ENCODE measurements around the gene SORD.
"Not testable (repeated sequence)": the region's sequence is repeated elsewhere in the genome, so short reads cannot be mapped to it uniquely, and the experiment has no call there.

SORD gene

DNA sequence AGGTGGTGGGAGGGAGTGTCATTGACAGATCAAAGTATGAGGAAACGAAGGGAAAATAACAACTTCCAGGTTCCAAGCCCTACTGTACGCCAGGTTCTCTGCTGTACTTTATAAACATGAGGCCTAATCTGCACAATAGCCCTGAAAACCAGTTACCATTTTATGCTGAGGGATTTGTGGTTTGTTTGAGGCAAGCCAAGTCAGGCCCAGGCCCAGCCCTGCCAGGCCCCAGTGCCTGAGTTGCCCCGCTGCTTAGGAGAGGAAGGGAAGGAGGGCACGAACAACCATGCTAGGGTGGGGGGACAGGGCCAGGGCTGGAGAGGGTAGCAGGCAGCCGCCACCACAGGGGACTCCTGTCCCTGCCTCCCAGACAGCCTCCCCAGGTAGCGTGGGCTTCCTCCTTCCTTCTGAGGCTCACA is 47.0 kb downstream of the SORD start:
- not testable (repeated sequence) for FAIRE-seq

DNA sequence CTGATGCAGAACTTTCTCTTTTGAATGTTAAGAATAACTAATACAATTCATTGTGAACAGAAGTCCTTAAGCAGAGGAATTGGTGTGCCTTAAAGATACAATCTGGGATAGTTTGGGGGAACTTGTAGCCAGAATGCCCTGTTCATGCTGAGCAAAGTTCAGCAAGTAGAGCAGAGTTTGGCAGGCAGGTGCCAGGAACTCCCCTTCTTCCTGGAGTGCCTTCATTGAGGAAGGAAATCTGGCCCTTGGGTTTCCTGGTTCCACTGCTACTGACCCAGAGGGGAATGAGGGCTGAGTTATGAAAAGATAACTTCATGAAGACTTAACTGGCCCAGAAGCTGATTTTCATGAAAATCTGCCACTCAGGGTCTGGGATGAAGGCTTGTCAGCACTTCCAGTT is 50.6 kb downstream of the SORD start:
- FAIRE-seq: not testable (repeated sequence)

DNA sequence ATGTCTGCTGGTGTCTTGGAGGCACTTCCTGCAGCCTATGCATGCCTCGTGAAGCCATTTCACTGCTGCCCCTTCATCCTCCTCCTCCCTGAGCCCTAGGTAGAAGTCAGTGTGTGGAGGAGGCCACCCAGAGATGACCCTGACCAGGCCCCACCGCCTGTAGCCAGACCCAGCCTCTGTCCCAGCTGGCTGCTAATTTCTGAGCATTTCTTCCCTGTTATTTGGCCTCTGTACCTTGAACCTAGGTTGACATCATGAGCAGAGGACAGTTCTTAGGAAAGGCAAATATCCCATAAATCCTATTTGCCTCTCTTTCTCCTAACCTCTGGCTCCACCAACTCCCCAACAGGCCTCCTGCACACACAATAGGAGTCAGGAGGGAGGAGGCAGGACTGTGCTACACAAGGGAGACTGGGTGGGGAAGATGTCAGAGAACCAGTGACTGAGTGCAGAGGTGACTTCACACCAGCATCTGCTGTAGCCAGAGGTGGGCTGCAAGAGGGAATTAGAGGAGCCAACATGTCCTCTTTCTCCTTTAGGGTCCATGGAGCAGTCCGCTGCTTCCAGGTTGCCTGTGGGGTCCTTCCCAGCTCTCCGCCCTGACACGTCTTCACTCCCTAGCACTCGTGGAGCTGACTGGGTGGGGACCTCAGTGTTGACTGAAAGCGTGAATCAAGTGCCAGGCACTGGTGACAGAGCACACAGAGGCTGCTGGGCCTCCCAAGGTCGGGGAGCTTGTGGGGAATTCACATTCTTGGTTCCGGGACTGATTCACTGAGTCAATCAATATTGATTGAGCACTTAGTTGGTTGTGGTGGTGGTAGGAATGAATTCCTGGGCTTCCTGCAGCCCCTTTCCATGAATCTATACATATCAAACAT is 52.7 kb downstream of the SORD start:
- not testable (repeated sequence) for FAIRE-seq

DNA sequence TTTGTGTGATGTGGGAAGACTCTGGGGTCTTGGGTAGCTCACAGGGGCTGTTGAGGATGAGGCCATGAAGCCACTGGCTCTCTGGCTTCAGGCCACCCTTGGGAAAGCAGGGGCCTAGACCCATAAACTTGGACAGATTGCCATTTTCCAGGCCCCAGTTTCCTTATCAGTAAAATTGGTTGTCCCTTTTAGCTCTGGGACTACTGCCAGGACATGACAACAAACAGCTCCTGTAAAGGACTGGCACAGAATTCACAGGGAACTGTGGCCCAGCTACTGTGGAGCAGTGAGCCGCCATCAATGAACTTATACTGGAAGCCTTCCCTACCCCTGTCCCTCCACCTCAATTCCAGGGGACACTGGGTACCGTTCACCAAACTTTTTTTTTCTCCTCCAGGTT is 54.4 kb downstream of the SORD start:
- FAIRE-seq: not testable (repeated sequence)

DNA sequence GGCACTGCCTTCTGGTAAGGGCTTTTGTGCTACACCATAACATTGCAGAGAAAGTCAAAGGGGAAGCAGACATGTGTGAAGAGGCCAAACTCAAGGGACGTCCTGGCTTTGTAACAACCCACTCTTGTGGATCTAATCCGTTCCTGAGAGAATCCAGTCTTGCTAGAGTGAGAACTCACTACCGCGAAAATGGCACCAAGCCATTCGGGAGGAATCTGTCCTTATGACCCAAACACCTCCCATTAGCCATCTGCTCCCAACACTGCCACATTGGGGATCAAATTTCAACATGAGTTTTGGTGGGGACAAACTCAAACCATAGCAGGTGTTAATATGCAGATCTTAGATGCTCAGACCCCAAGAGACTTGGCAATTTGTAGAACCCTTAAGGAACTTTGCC is 56.2 kb downstream of the SORD start:
- FAIRE-seq: not testable (repeated sequence)

DNA sequence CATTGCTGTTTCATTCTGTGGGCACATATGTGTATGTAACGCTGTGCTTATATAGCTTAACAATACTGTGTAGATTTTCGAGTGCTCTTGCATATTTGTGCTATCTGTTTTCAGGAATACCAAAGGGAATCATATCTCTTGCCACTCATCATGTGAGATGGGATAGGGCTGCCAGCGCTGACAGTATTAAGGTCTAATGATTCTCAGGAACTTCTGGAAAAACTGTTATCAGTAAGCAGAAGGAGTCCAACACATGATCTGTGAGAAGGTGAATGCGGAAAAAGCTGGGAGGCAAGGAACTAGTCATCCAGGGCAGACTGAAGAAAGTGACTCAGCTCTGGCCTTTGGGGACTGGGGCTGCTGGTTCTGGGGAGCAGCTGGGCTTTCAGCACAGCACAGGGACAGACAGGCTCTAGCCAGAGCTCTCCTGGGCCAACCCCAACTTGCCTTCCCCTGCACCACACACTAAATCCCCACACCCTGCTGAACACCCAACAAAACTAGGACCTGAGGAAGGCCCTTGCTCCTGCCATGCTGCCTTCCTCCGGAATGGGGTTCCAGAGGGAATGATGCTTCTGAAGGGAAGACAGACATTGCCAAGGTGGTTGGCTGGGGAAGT is 56.7 kb downstream of the SORD start:
- not testable (repeated sequence) for FAIRE-seq

DNA sequence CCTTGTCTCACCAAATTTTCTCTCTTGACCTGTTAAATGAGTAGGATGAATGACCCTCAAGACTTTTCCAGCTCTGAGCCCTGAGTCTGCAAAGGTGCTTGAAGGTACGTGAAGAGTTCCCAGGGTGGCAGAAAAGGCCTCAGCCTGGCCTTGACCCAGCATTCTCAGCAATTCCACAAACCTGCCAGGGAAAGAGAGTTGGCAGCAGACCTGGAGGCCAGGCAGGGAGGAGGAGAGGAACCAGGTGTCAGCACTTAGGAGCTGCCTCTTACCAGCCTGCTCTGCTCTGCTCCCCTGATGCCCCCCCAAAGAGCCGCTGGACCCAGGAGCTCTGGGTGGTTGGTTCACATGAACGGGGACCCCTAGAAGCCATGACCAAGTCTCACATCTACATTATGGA is 57.6 kb downstream of the SORD start:
- FAIRE-seq: not testable (repeated sequence)

DNA sequence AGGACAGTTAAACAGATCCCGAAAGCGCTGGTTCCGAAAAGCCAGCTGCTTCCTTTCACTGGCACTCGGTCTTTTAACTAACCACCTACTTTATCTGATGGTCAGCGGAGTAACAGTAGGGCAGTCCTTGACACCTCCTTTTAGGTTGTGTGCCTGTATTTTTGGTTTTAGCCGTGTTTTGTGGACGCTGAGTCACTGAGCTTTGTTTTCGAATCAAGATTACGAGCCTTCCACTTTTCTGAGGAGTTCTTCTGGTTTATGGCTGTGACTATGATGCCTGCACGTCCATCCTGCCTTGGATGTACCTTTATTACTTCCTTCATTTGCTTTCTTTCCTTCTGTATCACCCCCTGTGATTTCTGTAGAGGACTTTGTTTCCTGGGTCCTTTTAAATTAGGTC is 59.4 kb downstream of the SORD start:
- not testable (repeated sequence) for FAIRE-seq

DNA sequence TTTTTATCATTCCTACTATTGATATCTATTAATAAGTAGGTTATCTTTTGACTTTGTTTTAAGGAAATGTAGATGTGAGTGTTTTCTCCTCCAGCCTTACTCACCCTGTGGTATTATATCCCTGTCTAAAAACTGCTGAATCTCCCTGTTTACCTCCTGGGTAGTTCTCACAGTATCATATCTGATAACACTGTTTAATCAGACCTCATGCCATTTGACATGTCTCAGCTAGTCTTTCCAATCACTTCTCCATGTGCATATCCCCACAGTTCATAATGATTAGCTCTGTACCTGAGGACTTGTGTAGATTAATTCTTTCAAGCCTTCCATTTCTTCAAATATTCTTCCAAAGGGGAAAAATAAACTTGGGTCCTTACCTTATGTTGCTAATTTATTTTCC is 60.2 kb downstream of the SORD start:
- no peak for FAIRE-seq

DNA sequence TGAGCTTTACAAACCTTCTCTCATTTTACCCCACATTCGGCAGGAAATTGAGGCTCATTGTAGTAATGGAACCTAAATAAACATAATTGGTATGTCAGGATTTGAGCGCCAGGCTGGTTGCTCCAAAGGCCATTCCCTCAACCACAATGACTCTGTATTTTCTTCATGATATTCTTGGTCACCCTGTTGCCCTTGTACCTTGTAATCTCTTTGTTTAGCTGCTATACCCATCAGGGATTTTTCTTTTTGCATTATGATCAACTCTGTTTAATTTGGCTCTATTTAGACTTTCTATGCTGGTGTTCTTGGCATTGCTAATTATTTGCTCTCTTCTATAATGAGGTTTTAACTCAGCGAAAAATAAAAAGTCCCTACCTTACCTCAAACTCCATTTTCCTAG is 61.2 kb downstream of the SORD start:
- no peak for FAIRE-seq

DNA sequence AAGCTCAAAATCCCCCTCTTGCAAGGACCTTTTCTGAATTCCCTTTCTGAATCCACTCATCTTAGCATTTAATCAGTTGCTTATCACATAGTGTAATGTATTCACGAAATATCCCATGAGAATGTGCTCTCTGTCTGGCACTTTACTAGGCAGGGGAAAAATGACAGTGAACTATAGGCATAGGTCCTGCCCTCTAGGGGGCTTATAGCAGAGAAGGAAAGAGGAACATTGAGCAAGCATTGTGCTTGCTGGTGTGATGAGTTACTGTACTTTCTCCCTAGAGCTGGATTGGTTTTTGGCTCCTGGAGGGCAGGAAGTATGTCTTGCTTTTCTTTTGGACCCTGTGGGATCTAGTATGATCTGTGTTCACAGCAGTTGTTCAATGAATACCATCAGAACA is 64.5 kb downstream of the SORD start:
- no peak for FAIRE-seq

DNA sequence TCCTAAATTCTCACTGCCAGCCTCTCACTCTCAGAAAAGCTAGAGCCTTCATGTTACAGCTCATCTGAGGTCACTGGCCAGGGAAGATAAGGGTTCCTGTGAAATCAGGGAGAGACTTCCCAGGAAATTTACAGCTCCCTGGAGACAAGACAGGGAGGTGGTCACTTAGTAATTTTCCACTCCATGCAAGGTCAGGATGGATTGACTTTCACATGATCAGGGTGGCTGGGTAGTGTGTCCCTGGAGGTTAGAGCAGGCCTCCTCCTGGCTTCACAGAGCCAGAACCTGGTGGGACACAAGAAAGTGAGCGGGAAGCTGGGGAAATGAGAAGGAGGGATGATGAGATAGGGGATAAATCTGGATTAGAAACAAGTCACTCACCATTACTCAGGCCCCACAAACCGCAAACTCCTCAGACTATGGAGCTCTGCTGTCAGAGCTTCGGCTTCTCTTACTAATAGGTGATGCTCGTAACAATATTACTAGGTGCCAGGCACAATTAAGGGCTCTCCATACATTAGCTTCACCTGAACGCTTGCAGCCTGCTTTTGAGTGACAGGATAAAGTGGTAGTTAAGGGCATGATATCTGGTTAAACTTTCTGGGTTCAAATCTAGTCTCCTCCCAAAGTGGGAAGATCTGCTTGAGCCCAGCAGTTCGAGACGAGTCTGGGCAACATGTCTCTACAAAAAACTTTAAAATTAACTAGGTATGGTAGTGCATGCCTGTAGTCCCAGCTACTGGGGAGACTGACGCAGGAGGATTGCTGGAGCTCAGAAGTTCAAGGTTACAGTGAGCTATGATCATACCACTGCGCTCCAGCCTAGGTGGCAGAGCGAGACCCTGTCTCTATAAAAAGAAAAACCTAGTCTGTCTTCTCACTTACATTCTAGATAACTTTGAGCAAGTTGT is 66.1 kb downstream of the SORD start:
- FAIRE-seq: no peak

DNA sequence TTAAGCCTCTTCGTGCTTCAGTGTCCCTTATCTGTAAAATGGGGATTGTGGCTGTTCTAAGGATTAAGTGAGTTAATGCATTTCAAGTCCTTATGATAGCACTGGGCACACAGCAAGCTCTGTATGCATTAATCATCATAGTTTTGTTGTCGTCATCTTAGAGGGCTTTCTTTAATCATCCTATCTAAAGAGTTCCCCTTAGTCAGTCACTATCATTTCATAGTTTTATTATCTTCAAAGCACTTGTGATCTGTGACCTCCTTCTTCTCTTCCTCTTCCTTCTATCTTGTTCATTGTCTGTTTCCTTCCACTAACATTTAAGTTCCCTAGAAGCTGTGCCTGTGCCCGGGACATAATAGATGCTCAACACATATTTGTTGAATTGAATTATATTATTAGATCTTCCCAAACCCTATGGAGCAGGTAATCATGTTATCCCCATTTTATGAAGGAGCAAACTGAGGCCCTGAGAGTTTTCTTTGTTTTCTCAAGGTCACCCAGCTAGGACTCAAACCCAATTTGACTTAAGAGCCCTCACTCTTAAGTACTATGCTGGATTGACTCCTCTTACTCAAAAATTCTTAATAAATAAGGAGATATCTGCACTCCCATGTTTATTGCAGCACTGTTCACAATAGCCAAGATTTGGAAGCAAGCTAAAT is 66.8 kb downstream of the SORD start:
- no peak for FAIRE-seq

DNA sequence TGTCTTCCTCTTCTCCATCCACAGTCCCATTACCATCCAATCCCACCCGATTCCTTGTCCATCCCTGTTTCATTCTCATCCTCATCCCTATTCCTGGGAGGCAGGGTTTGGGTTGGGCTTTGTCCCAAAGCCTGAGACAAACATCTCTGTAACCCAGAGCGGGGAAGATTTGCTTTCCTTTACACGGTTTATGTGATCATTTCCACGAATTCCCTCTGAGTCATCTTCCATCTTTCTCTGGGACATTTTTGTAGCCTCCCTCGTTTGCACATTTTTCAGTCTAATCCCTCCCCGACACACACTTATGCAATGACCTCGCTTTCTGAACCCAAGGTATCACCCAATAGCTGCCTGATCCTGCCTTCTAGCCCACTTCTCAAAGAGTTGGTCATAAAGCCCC is 68.2 kb downstream of the SORD start:
- FAIRE-seq: no peak

DNA sequence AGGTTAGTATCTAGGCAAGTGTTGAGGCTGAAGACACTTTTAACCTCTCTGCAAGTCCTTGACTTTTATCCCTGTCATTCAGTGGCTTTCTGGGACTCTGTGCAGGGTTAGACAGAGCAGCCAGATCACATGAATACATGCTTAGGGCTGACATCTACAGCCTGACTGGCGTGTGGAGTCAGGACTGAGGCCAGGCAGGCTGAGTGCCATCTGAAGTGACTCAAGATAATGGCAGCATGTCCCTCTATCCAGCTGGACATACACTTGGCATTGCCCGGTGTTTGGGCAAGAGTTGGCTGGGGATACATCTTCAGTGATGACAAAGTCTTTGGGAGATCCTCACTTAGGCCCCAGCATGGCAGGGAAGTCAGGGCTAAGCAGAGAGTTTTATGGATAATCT is 68.6 kb downstream of the SORD start:
- FAIRE-seq: no peak

DNA sequence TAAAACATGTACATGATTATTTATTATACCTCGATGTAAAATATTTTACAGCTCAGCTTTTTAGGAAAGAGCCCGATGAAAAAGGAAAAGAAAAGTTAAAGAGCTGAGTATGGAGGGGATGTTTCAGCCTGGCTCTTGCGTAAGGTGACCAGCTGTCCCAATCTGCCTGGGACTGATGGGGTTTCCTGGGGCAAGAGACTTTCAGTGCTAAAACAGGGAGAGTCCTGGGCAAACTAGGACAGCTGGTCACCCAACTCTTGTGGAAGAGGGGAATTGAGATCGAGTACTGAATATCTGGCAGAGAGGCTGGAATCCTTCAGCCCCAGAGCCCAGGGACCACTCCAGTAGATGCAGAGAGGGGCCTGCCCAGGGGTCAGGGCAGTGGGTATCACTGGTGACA is 70.0 kb downstream of the SORD start:
- no peak for FAIRE-seq

DNA sequence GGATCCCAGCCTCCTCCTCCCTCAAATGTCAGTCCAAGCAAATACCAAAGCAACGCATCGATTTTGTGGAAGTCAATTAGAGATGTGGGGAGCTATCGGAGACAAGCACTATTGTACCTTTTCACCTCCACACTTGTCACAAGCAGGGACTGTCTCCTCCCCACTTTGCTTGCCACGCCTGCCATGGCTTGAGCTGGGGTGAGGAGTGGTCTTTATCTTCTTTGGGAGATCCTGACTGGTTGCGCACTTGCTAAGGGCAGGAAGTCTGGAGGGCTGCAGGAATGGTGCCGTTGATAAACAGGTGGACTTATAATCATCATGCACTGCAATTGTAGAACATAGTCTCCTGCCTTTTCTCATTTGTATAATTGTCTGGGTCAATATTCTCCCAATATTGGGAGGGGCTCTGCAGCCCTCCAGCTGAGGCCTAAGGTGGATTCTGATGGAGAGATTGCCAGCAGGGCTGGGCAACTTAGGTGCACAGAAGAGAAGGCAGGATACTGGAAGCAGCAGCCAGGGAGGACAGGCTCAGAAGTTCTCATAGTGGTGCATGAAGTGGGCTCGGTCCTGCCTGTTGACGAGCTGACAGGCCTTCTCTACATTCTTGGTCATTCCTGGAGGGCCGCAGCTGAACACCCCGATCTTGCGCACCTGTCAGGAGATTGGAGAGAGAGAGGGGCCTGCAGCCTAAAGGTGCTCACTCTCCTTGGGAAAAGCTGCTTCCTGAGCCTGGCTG is 70.8 kb downstream of the SORD start:
- FAIRE-seq: no peak

DNA sequence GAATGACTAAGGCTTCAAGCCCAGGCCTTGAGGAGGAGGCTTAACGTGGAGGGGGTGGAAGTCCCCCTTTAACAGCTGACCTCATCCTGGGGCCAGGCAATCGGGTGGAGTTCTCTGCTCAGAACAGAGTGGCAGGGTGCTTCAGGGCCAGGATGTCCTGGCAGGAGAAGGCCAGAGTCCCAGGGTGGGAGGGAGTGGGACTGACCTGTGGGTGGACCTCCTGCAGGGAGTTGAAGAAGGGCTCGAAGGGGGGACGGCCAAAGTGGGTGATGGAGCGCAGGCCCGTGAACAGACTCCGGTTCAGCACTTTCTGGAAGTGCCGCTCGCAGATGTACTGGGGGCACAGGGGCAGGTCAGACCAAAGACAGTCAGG is 71.3 kb downstream of the SORD start:
- no peak for FAIRE-seq

DNA sequence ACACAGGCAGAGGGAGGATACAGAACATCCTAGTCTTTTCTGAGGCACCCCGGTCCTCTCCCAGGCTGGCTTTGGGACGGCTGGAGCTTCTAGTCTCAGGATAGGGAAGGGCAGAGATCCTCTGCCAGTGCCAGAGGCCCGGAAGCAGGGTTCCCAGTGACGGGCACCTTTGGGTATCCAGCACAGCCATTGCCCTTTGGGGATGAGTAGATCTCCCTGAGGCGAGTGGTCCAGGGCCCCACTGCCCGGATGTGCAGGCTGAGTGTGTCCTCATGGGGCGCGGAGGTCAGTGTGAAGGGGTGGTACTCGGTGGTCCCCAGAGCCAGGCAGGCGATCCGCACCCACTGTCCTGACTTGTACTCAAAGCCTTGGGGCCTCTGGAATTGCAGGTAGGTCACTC is 72.7 kb downstream of the SORD start:
- no peak for FAIRE-seq

DNA sequence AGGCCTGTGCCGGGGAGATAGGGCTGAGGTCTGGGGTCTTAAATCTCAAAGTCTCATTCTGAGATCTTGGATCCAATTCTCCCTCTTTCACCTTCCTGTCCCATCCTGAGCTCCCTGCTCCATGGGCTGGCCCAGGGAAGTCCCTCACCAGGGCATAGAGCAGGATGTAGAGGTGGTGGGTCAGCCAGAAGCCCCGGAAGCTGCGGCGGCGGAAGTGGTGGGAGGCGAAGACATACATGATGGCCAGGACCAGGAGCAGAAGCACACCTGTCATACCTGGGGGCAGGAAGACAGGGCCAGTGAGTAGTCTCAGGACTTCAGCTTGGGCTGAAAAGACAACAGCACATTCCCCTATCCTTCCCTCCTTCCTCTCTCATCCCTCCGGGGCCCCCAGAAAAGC is 74.5 kb downstream of the SORD start:
- no peak for FAIRE-seq

DNA sequence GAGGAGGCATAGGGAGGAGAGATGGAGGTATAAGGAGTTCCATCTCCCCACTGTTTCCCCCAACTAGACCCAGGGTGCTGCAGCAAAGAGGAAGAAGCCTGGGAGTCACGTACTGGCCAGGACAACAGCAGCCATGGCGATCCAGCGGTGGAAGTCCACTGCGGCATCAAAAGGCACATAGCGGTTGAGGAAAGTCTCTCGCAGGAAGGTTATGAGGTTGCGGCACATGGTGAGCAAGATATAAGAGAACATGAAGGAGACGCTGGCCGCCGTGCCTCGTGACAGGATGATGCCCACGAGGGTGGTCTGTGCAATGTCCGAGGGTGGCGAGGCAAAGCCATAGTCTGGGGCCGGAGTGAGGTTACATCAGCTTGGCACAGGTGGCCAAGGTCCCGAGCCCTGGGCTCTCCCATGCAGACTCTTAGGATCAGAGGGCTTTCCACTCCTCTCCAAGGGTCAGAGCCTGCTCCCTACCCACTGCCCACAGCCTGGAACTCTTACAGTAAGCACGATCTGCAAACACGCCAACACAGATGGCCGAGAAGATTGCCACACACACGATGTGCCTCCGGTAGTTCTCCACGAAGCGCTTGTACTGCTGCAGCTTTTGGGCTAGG is 76.7 kb downstream of the SORD start:
- no peak for FAIRE-seq
